Measurements from ENCODE around the gene NR2C1. TPM values are rescaled to one million over a fixed set of nuclear protein-coding genes. Genes with fewer than 3 reads are reported as not detected.

The NR2C1 gene
- polyA plus RNA-seq, 4 donors = 54.1 to 74.3 (median 66.3) TPM

GRCh38 chr12:94970560-94970959, 102.9 kb downstream of the NR2C1 start:
- DNase-seq (ENCODE audit: low read depth in 4 of 4, low spot score in 3 of 4) = no peak

Other genes starting within 250 kb of the NR2C1 start
- 100 to 1,000 TPM; 107 to 127 (median 120) TPM for gene NDUFA12, start 69.9 kb downstream of the NR2C1 start, polyA plus RNA-seq (ENCODE audit: insufficient read length in 4 of 4)
- 10 to 100 TPM in 3 of 4 donors, 1 to 10 TPM in 1; 8.7 to 12.1 (median 11.7) TPM for gene FGD6, start 143.8 kb upstream of the NR2C1 start, polyA plus RNA-seq (ENCODE audit: insufficient read length in 4 of 4)
- gene VEZT, start 144.2 kb upstream of the NR2C1 start, polyA plus RNA-seq (ENCODE audit: insufficient read length in 4 of 4) = 10 to 100 TPM; 65.6 to 89.7 (median 80.0) TPM

Measured in right renal pelvis (tissue), 4 donors.